Stimulated activated CD8-positive, alpha-beta memory T cell treated with anti-CD3 and anti-CD28 coated beads, Interleukin-12 subunit alpha, Interleukin-12 subunit beta, amount 100 ng/mL, for 1 hour (primary cell): ENCODE measurements around the gene PLSCR3.

ENCODE experiments used
- DNase-seq: peaks from one replicate; pipeline ENCODE4 v3.0.0-alpha.2; 2020; ENCODE audit warnings: low read depth

The PLSCR3 gene

DNA sequence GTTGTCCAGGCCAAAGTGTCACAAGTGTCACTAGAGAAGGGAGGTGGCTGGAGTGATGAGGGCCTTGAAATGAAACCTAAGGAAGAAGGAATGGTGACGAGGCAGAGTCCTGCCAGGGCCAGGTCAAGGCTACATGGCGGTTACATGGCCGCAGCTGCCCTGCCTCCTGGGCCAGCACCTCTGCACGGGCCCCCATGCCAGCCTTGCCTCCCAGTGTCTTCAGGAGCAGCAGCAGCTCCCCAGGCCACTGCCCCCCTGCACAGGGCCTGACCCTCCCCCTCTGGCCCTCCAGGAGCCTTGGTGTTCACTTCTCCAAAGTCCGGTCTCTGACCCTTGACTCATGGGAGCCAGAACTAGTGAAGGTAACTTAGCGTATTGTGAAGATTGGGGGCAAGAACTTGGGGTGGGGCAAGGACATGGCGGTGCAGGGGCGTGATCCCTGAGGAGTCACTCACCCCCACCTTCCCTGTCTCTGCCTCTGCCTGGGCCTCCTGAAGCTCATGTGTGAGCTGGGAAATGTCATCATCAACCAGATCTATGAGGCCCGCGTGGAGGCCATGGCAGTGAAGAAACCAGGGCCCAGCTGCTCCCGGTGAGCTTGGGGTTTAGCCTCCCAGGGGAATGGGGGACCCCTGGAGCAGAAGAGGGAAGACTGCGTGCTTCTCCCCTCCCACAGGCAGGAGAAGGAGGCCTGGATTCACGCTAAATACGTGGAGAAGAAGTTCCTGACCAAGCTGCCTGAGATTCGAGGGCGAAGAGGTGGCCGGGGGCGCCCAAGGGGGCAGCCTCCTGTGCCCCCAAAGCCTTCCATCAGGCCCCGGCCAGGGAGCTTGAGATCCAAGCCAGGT, 46.5 kb downstream of the PLSCR3 start:
- DNase-seq = no peak

GRCh38 chr17:7346761-7347614, 47.3 kb downstream of the PLSCR3 start:
- DNase-seq = no peak

DNA sequence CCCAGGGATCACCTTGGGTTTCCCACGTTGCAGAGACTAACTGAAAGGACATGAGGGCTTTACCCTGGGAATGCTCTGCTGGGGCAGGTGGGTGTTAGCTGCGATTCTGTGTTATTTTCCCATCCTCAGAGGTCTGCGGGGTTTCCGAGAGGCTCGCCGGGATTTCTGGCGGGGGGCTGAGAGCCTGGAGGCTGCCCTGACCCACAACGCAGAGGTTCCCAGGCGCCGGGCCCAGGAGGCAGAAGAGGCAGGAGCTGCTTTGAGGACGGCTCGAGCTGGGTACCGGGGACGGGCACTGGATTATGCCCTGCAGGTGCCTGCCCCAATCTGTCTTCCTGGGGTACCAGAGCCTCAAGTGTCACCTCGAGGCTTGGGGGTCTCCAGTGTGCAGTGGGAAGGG, 51.1 kb downstream of the PLSCR3 start:
- DNase-seq = no peak

GRCh38 chr17:7341842-7342241, 52.5 kb downstream of the PLSCR3 start:
- no peak for DNase-seq

DNA sequence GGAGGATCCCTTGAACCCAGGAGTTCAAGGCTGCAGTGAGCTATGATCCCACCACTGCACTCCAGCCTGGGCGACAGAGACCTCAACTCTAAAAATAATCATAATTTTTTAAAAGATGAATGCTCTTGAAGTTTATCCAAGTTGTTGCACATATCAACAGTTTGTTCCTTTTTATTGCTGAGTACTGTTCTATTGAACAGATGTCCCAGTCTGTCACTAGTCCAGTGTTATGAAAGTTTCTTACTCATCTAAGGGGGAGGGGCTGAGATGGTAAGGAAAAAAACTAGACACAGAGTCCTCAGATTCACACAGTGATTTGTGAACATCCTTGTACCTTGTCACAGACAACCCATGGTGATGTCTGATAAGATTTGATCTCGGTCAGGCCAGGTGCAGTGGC, 54.1 kb downstream of the PLSCR3 start:
- DNase-seq = no peak
